ENCODE measurements around the gene PFKFB3.
A peak's percentile ranks its signal among the peaks of the same experiment; 100 is the strongest.

PFKFB3 gene

GRCh38 chr10:6229290-6229689 lies 26.6 kb downstream of the PFKFB3 start:
- TF ChIP-seq GATA2 (IDR thresholded peaks at IDR 0.05; ENCODE audit: low read depth, low read length) (no peak), GATA3 (IDR thresholded peaks at IDR 0.05; ENCODE audit: low read depth, low read length) (no peak)

- TF ChIP-seq GATA2 (IDR thresholded peaks at IDR 0.05; ENCODE audit: low read depth, low read length) (no peak), GATA3 (IDR thresholded peaks at IDR 0.05; ENCODE audit: low read depth, low read length) (no peak)
Observed at GRCh38 chr10:6229746-6230145, 27.0 kb downstream of the PFKFB3 start.

GRCh38 chr10:6230315-6230714 lies 27.6 kb downstream of the PFKFB3 start:
- TF ChIP-seq GATA2 (IDR thresholded peaks at IDR 0.05; ENCODE audit: low read depth, low read length) (no peak), GATA3 (IDR thresholded peaks at IDR 0.05; ENCODE audit: low read depth, low read length) (no peak)

DNA sequence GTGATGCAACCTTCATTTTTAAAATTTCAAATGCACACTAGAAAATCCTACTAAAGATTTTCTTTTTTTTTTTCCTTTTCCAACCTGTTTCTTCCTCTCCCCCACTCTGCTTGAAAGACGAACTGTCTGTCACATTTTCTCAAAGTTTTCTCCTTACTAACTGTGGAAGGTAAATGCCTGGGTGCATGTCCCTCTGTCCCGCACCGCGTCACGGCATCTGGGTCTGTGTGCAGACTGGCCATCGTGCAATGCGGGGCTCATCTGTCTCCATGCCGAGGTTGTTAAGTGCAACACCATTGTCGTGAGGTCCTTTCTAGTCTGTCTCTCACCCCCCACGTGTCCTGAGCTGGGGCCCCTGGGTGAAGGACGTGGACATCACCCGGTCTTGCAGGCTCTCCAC lies 28.4 kb downstream of the PFKFB3 start:
- TF ChIP-seq GATA3 (IDR thresholded peaks at IDR 0.05; ENCODE audit: low read depth, low read length) (no peak), GATA2 (IDR thresholded peaks at IDR 0.05; ENCODE audit: low read depth, low read length) (no peak)

GRCh38 chr10:6231730-6232129 lies 29.0 kb downstream of the PFKFB3 start:
- TF ChIP-seq GATA2 (IDR thresholded peaks at IDR 0.05; ENCODE audit: low read depth, low read length) (no peak), GATA3 (IDR thresholded peaks at IDR 0.05; ENCODE audit: low read depth, low read length) (no peak)

DNA sequence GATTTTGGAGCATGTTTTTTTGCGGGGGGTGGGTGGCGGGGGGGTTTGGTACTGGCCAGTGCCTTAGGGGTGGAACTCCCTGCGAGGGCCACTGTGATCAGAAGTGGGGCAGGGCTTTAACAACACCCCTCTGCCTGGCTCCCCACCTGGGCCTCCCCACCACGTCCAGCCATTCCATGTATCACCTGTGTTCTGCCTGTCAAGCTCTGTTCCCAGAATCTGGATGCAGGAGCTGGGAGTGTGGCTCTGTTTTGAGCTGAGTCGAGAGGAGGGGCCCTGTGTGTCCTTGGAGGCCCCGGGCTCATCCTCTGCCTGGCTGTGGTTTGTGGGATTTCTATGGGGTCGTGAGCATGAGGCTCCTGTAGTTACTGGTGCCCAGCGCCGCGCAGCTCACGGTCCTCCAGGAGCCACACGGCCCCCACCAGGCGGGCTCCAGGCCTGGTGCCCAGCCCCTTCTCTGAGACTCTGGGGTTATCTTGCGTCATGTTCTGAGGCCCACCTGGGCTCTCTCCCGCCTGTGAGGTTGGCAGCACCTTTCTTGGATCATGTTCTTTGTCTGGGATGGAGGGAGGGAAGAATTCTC lies 29.6 kb downstream of the PFKFB3 start:
- TF ChIP-seq GATA3 (IDR thresholded peaks at IDR 0.05; ENCODE audit: low read depth, low read length), result no peak
- no peak for TF ChIP-seq GATA2 (IDR thresholded peaks at IDR 0.05; ENCODE audit: low read depth, low read length)

GRCh38 chr10:6232846-6233724 lies 30.4 kb downstream of the PFKFB3 start:
- no peak for TF ChIP-seq GATA2 (IDR thresholded peaks at IDR 0.05; ENCODE audit: low read depth, low read length)
- no peak for TF ChIP-seq GATA3 (IDR thresholded peaks at IDR 0.05; ENCODE audit: low read depth, low read length)

DNA sequence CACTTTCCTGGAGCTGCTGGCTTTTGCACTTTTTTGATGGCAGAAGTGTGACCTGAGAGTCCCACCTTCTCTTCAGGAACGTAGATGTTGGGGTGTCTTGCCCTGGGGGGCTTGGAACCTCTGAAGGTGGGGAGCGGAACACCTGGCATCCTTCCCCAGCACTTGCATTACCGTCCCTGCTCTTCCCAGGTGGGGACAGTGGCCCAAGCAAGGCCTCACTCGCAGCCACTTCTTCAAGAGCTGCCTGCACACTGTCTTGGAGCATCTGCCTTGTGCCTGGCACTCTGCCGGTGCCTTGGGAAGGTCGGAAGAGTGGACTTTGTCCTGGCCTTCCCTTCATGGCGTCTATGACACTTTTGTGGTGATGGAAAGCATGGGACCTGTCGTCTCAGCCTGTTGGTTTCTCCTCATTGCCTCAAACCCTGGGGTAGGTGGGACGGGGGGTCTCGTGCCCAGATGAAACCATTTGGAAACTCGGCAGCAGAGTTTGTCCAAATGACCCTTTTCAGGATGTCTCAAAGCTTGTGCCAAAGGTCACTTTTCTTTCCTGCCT lies 31.1 kb downstream of the PFKFB3 start:
- TF ChIP-seq GATA2 (IDR thresholded peaks at IDR 0.05; ENCODE audit: low read depth, low read length) (no peak), GATA3 (IDR thresholded peaks at IDR 0.05; ENCODE audit: low read depth, low read length) (no peak)

GRCh38 chr10:6234371-6234770 lies 31.6 kb downstream of the PFKFB3 start:
- TF ChIP-seq GATA3 (IDR thresholded peaks at IDR 0.05; ENCODE audit: low read depth, low read length), result no peak

- TF ChIP-seq GATA2 (IDR thresholded peaks at IDR 0.05; ENCODE audit: low read depth, low read length) (no peak), GATA3 (IDR thresholded peaks at IDR 0.05; ENCODE audit: low read depth, low read length) (no peak)
Observed at GRCh38 chr10:6236349-6237198, 33.8 kb downstream of the PFKFB3 start.

- no peak for TF ChIP-seq GATA3 (IDR thresholded peaks at IDR 0.05; ENCODE audit: low read depth, low read length)
- TF ChIP-seq GATA2 (IDR thresholded peaks at IDR 0.05; ENCODE audit: low read depth, low read length), result no peak
Observed at GRCh38 chr10:6237199-6237530, 34.4 kb downstream of the PFKFB3 start.

GRCh38 chr10:6239213-6239991 lies 36.7 kb downstream of the PFKFB3 start:
- no peak for TF ChIP-seq GATA3 (IDR thresholded peaks at IDR 0.05; ENCODE audit: low read depth, low read length)
- TF ChIP-seq GATA2 (IDR thresholded peaks at IDR 0.05; ENCODE audit: low read depth, low read length), result peak; percentile 57

DNA sequence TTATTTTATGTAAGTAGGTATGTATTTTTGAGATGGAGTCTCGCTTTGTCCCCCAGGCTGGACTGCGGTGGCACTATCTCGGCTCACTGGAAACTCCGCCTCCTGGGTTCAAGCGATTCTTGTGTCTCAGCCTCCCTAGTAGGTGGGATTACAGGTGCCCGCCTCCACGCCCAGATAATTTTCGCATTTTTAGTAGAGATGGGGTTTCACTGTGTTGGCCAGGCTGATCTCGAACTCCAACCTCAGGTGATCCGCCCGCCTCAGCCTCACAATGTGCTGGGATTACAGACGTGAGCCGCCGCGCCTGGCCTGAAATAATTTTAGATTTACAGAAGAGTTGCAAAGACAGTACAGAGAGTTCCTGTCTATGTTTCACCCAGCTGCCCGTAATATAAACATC lies 37.5 kb downstream of the PFKFB3 start:
- TF ChIP-seq GATA3 (IDR thresholded peaks at IDR 0.05; ENCODE audit: low read depth, low read length) (no peak), GATA2 (IDR thresholded peaks at IDR 0.05; ENCODE audit: low read depth, low read length) (no peak)
